MM.1S (cell line): ENCODE results near the gene NTPCR.
"Not testable (repeated sequence)": the region's sequence is repeated elsewhere in the genome, so short reads cannot be mapped to it uniquely, and the experiment has no call there.

Source experiments
- DNase-seq: peaks from one replicate; pipeline ENCODE4 v3.0.0-alpha.2; 2015
- H2AFZ ChIP-seq: fragments of 300-600 bp; sonication (generic); 2 replicates; pipeline ENCODE4 v1.6.0; 2016; ENCODE audit warnings: antibody characterized with exemption, low read length
- H3F3A ChIP-seq: fragments of 300-600 bp; sonication (generic); 2 replicates; pipeline ENCODE4 v1.6.1; 2016; ENCODE audit warnings: mild to moderate bottlenecking, antibody characterized with exemption, low read length, moderate library complexity, mixed read lengths; ENCODE audit not compliant: insufficient read depth
- H3K27ac ChIP-seq: fragments of 300-600 bp; sonication (generic); 2 replicates; pipeline ENCODE4 v1.5.1; 2016; ENCODE audit warnings: mild to moderate bottlenecking, low read length
- H3K27me3 ChIP-seq: fragments of 300-600 bp; sonication (generic); replicated peaks from 2 replicates; pipeline ENCODE4 v1.6.0; 2016; ENCODE audit warnings: low read length; ENCODE audit not compliant: insufficient read depth
- H3K36me3 ChIP-seq: fragments of 300-600 bp; sonication (generic); replicated peaks from 2 replicates; pipeline ENCODE4 v1.6.1; 2016; ENCODE audit warnings: mild to moderate bottlenecking, low read length, mixed read lengths; ENCODE audit not compliant: insufficient read depth
- H3K4me1 ChIP-seq: fragments of 300-600 bp; sonication (generic); 2 replicates; pipeline ENCODE4 v1.6.1; 2016; ENCODE audit warnings: low read length, mixed read lengths
- H3K4me2 ChIP-seq: fragments of 300-600 bp; sonication (generic); 2 replicates; pipeline ENCODE4 v1.6.0; 2016; ENCODE audit warnings: low read depth, low read length
- H3K4me3 ChIP-seq: fragments of 300-600 bp; sonication (generic); 2 replicates; pipeline ENCODE4 v1.5.1; 2016; ENCODE audit warnings: low read length, mixed read lengths
- H3K79me2 ChIP-seq: fragments of 300-600 bp; sonication (generic); 2 replicates; pipeline ENCODE4 v1.6.1; 2016; ENCODE audit warnings: mixed run types, low read length, mixed read lengths
- H3K9ac ChIP-seq: fragments of 300-600 bp; sonication (generic); 2 replicates; pipeline ENCODE4 v1.6.1; 2016; ENCODE audit warnings: low read length, mixed read lengths
- H3K9me2 ChIP-seq: fragments of 300-600 bp; sonication (generic); replicated peaks from 2 replicates; pipeline ENCODE4 v1.6.1; 2016; ENCODE audit warnings: mild to moderate bottlenecking, low read length, mixed read lengths; ENCODE audit not compliant: insufficient read depth
- H3K9me3 ChIP-seq: fragments of 300-600 bp; sonication (generic); replicated peaks from 2 replicates; pipeline ENCODE4 v1.6.1; 2016; ENCODE audit warnings: mild to moderate bottlenecking, low read length, mixed read lengths; ENCODE audit not compliant: insufficient read depth
- H4K20me1 ChIP-seq: fragments of 300-600 bp; sonication (generic); 2 replicates; pipeline ENCODE4 v1.6.1; 2016; ENCODE audit warnings: mild to moderate bottlenecking, low read length, moderate library complexity, mixed read lengths; ENCODE audit not compliant: insufficient read depth
- EZH2 ChIP-seq: fragments of 300-600 bp; sonication (generic); optimal IDR thresholded peaks from 2 replicates; pipeline ENCODE3; 2017; ENCODE audit warnings: low read depth, mild to moderate bottlenecking, antibody characterized with exemption, low read length, mixed read lengths
- EZH2phosphoT487 ChIP-seq: fragments of 300-600 bp; sonication (generic); IDR thresholded peaks from 2 replicates; pipeline ENCODE4 v1.6.1; 2018; ENCODE audit warnings: antibody characterized with exemption, low read length
- TF ChIP-seq, protein P1 (sequence below): fragments of 300-600 bp; sonication (generic); IDR thresholded peaks from 2 replicates; pipeline ENCODE4 v1.5.1; 2016; ENCODE audit warnings: antibody characterized with exemption, low read length, mixed read lengths

The NTPCR gene

DNA sequence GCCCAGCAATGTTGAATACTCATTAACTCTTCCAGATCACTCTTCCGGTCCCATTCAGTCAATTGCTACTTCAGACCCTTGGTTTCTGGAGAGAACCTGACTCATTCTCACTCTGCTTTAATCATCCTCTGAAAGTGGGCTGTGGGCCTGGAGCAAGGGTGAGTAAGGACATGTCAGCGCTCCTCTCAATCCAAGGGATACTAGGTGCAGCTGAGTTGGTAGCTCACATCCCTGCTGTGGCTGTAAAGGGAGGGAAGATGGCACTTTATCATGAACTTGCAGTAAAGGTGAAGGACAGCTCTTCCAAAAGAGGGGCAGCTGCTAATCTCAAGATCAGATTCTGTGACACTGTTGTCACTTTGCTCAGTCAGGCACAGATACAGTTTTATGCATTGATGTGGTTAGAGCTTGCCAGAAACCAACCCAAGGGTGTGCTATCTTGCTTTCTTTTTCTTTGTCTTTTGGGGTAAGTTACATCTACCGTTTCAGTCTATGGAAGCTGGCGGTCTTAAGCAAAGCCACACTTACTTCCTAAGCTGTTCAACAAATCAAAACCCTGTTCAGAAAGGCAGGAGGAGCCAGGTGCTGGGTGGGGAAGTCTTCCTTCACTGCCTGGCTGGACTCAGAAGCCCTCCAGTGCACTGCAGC lies 26.5 kb upstream of the NTPCR start:
- Histone ChIP-seq H3K9me3 (no peaks in the 10 kb centered on the region), H2AFZ (peak overlapping the region; percentile 61), H3K36me3 (no peaks in the 10 kb centered on the region), H3K4me3 (peak overlapping the region; percentile 26), H4K20me1 (no peaks in the 10 kb centered on the region), H3K4me2 (peak overlapping the region; percentile 56), H3K9me2 (no peaks in the 10 kb centered on the region), H3K4me1 (peaks cover 12% of the 10 kb centered on the region), H3K27ac (peak overlapping the region; percentile 60; the same call in 1 of the 2 replicates), H3F3A (peaks cover 16% of the 10 kb centered on the region), H3K27me3 (no peaks in the 10 kb centered on the region), H3K9ac (no peak overlapping the region), H3K79me2 (no peaks in the 10 kb centered on the region)
- TF ChIP-seq EZH2 (no peak), EZH2phosphoT487 (no peak)
- TF ChIP-seq, protein P1, sequence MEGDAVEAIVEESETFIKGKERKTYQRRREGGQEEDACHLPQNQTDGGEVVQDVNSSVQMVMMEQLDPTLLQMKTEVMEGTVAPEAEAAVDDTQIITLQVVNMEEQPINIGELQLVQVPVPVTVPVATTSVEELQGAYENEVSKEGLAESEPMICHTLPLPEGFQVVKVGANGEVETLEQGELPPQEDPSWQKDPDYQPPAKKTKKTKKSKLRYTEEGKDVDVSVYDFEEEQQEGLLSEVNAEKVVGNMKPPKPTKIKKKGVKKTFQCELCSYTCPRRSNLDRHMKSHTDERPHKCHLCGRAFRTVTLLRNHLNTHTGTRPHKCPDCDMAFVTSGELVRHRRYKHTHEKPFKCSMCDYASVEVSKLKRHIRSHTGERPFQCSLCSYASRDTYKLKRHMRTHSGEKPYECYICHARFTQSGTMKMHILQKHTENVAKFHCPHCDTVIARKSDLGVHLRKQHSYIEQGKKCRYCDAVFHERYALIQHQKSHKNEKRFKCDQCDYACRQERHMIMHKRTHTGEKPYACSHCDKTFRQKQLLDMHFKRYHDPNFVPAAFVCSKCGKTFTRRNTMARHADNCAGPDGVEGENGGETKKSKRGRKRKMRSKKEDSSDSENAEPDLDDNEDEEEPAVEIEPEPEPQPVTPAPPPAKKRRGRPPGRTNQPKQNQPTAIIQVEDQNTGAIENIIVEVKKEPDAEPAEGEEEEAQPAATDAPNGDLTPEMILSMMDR, result no peak
- peak; percentile 96 for DNase-seq

DNA sequence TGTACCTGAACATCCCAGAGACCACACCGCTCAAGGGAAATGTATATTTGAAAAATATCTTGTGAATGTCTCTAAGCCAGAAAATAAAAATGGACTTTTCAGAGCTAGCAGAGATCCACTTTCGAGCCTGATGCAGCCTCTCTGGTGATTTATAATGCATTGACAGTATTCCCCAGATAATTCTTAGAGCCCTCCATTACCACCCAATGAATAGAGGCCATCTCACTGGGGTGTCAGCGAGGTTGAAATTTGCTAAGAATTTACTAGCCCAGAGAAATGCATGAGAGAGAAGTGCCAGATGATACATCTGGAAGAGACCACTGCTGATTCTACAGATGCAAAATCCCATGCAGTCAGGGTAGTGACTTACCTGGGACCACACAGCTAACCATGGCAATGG lies 25.5 kb upstream of the NTPCR start:
- no peaks in the 10 kb centered on the region for H3K36me3 ChIP-seq
- no peak for DNase-seq
- no peaks in the 10 kb centered on the region for H3K27me3 ChIP-seq
- H3K4me2 ChIP-seq, result no peak overlapping the region
- H2AFZ ChIP-seq, result no peak overlapping the region
- H3K79me2 ChIP-seq, result no peaks in the 10 kb centered on the region
- no peaks in the 10 kb centered on the region for H4K20me1 ChIP-seq
- no peak for TF ChIP-seq EZH2phosphoT487
- TF ChIP-seq EZH2, result no peak
- TF ChIP-seq, protein P1, result no peak
- H3K9ac ChIP-seq, result no peak overlapping the region
- H3F3A ChIP-seq, result peaks cover 16% of the 10 kb centered on the region
- peaks cover 12% of the 10 kb centered on the region for H3K4me1 ChIP-seq
- no peaks in the 10 kb centered on the region for H3K9me2 ChIP-seq
- no peak overlapping the region for H3K27ac ChIP-seq
- no peak overlapping the region for H3K4me3 ChIP-seq
- H3K9me3 ChIP-seq, result no peaks in the 10 kb centered on the region

DNA sequence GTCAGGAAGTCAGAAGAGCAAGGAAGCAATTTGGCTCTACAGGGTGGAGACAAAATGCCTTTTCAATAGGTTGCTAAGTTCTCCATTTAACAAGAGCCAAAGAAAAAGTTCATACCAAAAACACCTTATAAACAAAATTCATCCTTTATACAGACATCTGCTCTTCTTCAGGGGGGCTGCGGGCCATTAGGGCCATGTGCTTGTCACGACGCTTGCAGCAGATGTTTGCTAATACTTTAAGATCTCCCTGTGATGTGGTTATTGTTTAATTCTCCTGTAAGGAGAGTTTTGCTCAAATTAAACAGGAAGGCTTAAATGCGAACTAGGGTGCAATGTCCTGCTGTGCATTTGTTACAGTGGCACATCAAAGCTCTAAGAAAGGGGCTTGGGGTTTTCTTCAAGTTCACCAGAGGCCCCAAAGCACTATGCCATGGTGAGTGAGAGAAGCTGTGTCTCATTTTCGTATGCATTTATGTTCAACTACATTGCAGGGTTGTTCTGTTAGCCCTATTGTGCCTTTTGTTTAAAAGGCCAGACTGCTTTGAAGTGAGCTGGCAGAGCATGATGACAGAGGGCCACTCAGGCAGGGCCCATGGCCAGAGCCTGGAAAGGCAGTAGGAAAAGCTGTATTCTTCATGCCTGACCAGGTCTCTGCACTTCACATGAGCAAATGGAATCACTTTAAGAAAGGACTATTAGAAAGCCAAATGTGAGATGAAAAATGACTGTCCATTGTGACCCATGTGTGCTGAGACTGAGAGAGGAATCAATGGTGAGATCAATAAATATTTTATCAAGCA lies 24.8 kb upstream of the NTPCR start:
- Histone ChIP-seq H3K4me3 (no peak overlapping the region), H3F3A (peaks cover 16% of the 10 kb centered on the region), H3K4me2 (no peak overlapping the region), H3K4me1 (peaks cover 12% of the 10 kb centered on the region), H3K79me2 (no peaks in the 10 kb centered on the region), H3K9me2 (no peaks in the 10 kb centered on the region), H3K9ac (no peak overlapping the region), H3K36me3 (no peaks in the 10 kb centered on the region), H2AFZ (no peak overlapping the region), H4K20me1 (no peaks in the 10 kb centered on the region), H3K27me3 (no peaks in the 10 kb centered on the region), H3K9me3 (no peaks in the 10 kb centered on the region), H3K27ac (no peak overlapping the region)
- DNase-seq, result no peak
- TF ChIP-seq, protein P1, result no peak
- no peak for TF ChIP-seq EZH2phosphoT487
- no peak for TF ChIP-seq EZH2

DNA sequence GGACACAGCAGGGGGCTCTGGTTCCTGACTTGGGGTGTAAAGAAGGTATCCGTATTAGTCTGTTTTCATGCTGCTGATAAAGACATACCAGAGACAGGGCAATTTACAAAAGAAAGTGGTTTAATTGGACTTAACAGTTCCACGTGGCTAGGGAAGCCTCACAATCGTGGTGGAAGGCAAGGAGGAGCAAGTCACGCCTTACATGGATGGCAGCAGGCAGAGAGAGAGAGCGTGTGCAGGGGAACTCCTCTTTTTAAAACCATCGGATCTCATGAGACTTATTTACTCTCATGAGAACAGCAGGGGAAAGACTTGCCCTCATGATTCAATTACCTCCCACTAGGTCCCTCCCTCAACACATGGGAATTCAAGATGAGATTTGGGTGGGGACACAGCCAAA lies 23.2 kb upstream of the NTPCR start:
- peaks cover 12% of the 10 kb centered on the region for H3K4me1 ChIP-seq
- not testable (repeated sequence) for H2AFZ ChIP-seq, H3K9me2 ChIP-seq, H3K9ac ChIP-seq, DNase-seq, H3K27me3 ChIP-seq, H3K4me2 ChIP-seq, H3K4me3 ChIP-seq, H3K79me2 ChIP-seq, H3K9me3 ChIP-seq, H4K20me1 ChIP-seq, H3K27ac ChIP-seq, H3K36me3 ChIP-seq
- H3F3A ChIP-seq, result peaks cover 16% of the 10 kb centered on the region
